Trophoblast cell (in vitro differentiated cells and primary cell): ENCODE measurements around the gene CADM2.

ENCODE experiments used
- DNase-seq, 2 donors: peaks; one replicate each; pipeline ENCODE4 v3.0.0-alpha.2; 2016
- H2AFZ ChIP-seq: 2 replicates; pipeline ENCODE4 v1.6.1; 2013; ENCODE audit warnings: low read length, moderate library complexity, mild to moderate bottlenecking; ENCODE audit not compliant: insufficient read depth, poor library complexity
- H2AK5ac ChIP-seq: 2 replicates; pipeline ENCODE4 v1.6.1; 2013; ENCODE audit warnings: mild to moderate bottlenecking, low read length
- H2BK120ac ChIP-seq: 2 replicates; pipeline ENCODE4 v1.6.1; 2013; ENCODE audit warnings: low read length, mild to moderate bottlenecking, moderate library complexity; ENCODE audit not compliant: insufficient read depth, poor library complexity
- H2BK12ac ChIP-seq: 2 replicates; pipeline ENCODE4 v1.6.1; 2013; ENCODE audit warnings: mild to moderate bottlenecking, low read length, moderate library complexity
- H2BK5ac ChIP-seq: 2 replicates; pipeline ENCODE4 v1.6.1; 2013; ENCODE audit warnings: low read length, low read depth, moderate library complexity, mild to moderate bottlenecking; ENCODE audit not compliant: poor library complexity
- H3K14ac ChIP-seq: 2 replicates; pipeline ENCODE4 v1.6.1; 2013; ENCODE audit warnings: mild to moderate bottlenecking, low read length
- H3K18ac ChIP-seq: 2 replicates; pipeline ENCODE4 v1.6.1; 2013; ENCODE audit warnings: mild to moderate bottlenecking, low read length
- H3K23ac ChIP-seq: 2 replicates; pipeline ENCODE4 v1.6.1; 2013; ENCODE audit warnings: low read length
- H3K27ac ChIP-seq: 2 replicates; pipeline ENCODE4 v1.5.1; 2013; ENCODE audit warnings: low read depth, mild to moderate bottlenecking, inconsistent platforms, low read length, moderate library complexity
- H3K27me3 ChIP-seq: 2 replicates; pipeline ENCODE4 v1.6.1; 2013; ENCODE audit warnings: inconsistent platforms, mild to moderate bottlenecking, low read length, moderate library complexity; ENCODE audit not compliant: insufficient read depth
- H3K36me3 ChIP-seq, 2 experiments: 1 replicate in 1 of 2; 2 replicates in 1 of 2; pipeline ENCODE4 v1.6.1; 2013; ENCODE audit warnings: low read length in 2 of 2, mild to moderate bottlenecking in 2 of 2, moderate library complexity in 1 of 2; ENCODE audit not compliant: insufficient read depth in 2 of 2, control insufficient read depth in 1 of 2
- H3K4ac ChIP-seq: 2 replicates; pipeline ENCODE4 v1.6.1; 2013; ENCODE audit warnings: low read depth, mild to moderate bottlenecking, low read length, moderate library complexity
- H3K4me1 ChIP-seq, 2 experiments: 1 replicate in 1 of 2; 2 replicates in 1 of 2; pipeline ENCODE4 v1.6.1; 2013; ENCODE audit warnings: low read length in 2 of 2, mild to moderate bottlenecking in 2 of 2, moderate library complexity in 1 of 2; ENCODE audit not compliant: insufficient read depth in 2 of 2, control insufficient read depth in 1 of 2
- H3K4me2 ChIP-seq: 2 replicates; pipeline ENCODE4 v1.6.1; 2013; ENCODE audit warnings: inconsistent platforms, mild to moderate bottlenecking, low read length, moderate library complexity
- H3K4me3 ChIP-seq: 2 replicates; pipeline ENCODE4 v1.5.1; 2013; ENCODE audit warnings: mild to moderate bottlenecking, low read depth, low read length, inconsistent platforms
- H3K79me1 ChIP-seq: one replicate; pipeline ENCODE4 v1.6.1; 2013; ENCODE audit warnings: low read length
- H3K79me2 ChIP-seq: 2 replicates; pipeline ENCODE4 v1.6.1; 2013; ENCODE audit warnings: low read length, mild to moderate bottlenecking; ENCODE audit not compliant: control insufficient read depth, insufficient read depth, poor library complexity
- H3K9ac ChIP-seq: 2 replicates; pipeline ENCODE4 v1.6.1; 2013; ENCODE audit warnings: mild to moderate bottlenecking, low read length
- H3K9me3 ChIP-seq: 2 replicates; pipeline ENCODE4 v1.6.1; 2013; ENCODE audit warnings: low read depth, mild to moderate bottlenecking, control low read depth, inconsistent platforms, low read length; ENCODE audit not compliant: insufficient read depth
- H4K12ac ChIP-seq: 2 replicates; pipeline ENCODE4 v1.6.1; 2013; ENCODE audit warnings: low read depth, mild to moderate bottlenecking, low read length, moderate library complexity
- H4K8ac ChIP-seq: 2 replicates; pipeline ENCODE4 v1.6.1; 2013; ENCODE audit warnings: low read depth, mild to moderate bottlenecking, low read length, moderate library complexity
- H4K91ac ChIP-seq: one replicate; pipeline ENCODE4 v1.6.1; 2013; ENCODE audit warnings: low read depth, mild to moderate bottlenecking, low read length, moderate library complexity
- WGBS: extraction: QIAGEN DNeasy Blood & Tissue Kit; methylation state at CpG from one replicate; pipeline ENCODE4 v1.1.7; 2013; ENCODE audit warnings: missing lambda C conversion rate; ENCODE audit not compliant: insufficient read length, insufficient coverage; ENCODE audit errors: extremely low coverage; 5-methylcytosine and 5-hydroxymethylcytosine counted together

CADM2 gene

DNA sequence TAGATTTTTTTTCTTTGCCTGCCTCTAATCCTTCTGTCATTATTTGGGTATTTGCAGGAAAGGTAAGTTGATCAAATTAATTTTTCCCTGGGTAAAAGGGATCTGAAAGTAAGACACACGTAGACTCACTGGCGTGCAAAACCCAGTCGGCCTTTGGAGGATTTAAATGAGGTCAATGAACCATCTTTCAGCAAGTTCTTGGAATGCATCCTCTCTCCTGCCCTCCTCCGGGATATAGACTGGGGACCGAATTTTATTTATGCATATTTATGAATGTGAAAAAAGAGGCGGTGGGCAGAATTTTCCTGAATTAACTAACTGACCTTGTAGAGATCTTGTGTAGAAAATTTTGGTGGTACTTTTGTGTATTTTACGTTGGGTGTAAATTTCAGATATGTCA, 2.2 kb downstream of the CADM2 start:
- H4K91ac ChIP-seq: no peak overlapping the region
- no peaks in the 10 kb centered on the region for H3K36me3 ChIP-seq
- no peak overlapping the region for H3K4ac ChIP-seq
- peak overlapping the region; percentile 48 for H3K4me2 ChIP-seq
- no peak for DNase-seq
- H2BK12ac ChIP-seq: no peak overlapping the region
- peaks cover 16% of the 10 kb centered on the region for H3K27me3 ChIP-seq
- H2BK5ac ChIP-seq: no peak overlapping the region
- no peak overlapping the region for H3K4me3 ChIP-seq
- peaks cover 2% of the 10 kb centered on the region for H3K9me3 ChIP-seq
- no peaks in the 10 kb centered on the region for H3K79me1 ChIP-seq
- no peak overlapping the region for H3K23ac ChIP-seq
- no peak overlapping the region for H2AFZ ChIP-seq
- no peak overlapping the region for H3K18ac ChIP-seq
- H3K27ac ChIP-seq: no peak overlapping the region
- no peak overlapping the region for H4K8ac ChIP-seq
- H3K14ac ChIP-seq: no peak overlapping the region
- no peak overlapping the region for H4K12ac ChIP-seq
- peaks cover 7 to 14% of the 10 kb centered on the region in 2 experiments for H3K4me1 ChIP-seq
- H2AK5ac ChIP-seq: no peak overlapping the region
- H2BK120ac ChIP-seq: no peak overlapping the region
- H3K79me2 ChIP-seq: no peaks in the 10 kb centered on the region
- WGBS: no CpG with 5 or more reads among the region's 7 CpGs
- no peak overlapping the region for H3K9ac ChIP-seq

DNA sequence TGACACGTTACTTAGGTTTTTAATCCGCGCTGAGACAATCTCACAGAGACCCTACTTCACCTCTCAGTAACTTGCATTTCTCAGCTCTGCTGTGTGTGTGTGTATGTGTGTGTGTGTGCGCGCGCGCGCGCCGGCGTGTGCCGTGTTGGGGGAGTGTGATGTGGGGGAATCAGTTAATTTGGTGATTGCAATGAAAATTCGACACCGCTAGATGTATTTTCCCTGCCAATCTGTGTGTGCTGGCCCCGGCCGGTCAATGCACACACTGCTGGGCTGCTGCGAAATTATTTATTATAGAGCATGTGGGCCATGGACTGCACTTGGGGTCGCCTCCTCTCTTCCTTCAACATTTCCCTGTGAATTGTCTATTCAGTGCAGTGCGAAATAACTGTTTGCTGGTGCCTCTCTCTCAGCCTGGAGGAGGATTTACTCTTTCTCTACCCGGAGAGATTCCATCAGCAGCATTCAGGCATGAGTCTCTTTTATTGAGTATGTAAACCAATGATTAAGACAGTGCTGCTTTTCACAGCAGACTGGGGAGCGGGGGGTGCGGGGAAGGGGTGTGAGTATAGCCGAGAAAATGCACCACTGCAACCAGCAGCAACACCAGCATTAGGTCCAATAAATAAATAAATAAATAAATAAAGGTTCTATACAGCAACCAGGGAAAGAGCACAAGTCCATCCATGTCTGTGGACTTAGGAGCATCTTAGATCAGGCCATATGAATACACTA, 2.9 kb downstream of the CADM2 start:
- Histone ChIP-seq H3K79me1 (no peaks in the 10 kb centered on the region), H2BK120ac (no peak overlapping the region), H2AFZ (no peak overlapping the region), H3K27ac (no peak overlapping the region), H3K18ac (no peak overlapping the region), H3K4me1 (peaks cover 7 to 14% of the 10 kb centered on the region in 2 experiments), H2AK5ac (no peak overlapping the region), H2BK5ac (no peak overlapping the region), H3K9me3 (peaks cover 2% of the 10 kb centered on the region), H2BK12ac (no peak overlapping the region), H3K4ac (no peak overlapping the region), H3K79me2 (no peaks in the 10 kb centered on the region), H3K9ac (no peak overlapping the region), H3K23ac (no peak overlapping the region), H3K27me3 (peaks cover 16% of the 10 kb centered on the region), H3K36me3 (no peaks in the 10 kb centered on the region), H4K91ac (no peak overlapping the region), H3K14ac (no peak overlapping the region), H4K8ac (no peak overlapping the region), H3K4me2 (peak overlapping the region; percentile 48), H3K4me3 (no peak overlapping the region), H4K12ac (no peak overlapping the region)
- no peak for DNase-seq
- no CpG with 5 or more reads among the region's 23 CpGs for WGBS

DNA sequence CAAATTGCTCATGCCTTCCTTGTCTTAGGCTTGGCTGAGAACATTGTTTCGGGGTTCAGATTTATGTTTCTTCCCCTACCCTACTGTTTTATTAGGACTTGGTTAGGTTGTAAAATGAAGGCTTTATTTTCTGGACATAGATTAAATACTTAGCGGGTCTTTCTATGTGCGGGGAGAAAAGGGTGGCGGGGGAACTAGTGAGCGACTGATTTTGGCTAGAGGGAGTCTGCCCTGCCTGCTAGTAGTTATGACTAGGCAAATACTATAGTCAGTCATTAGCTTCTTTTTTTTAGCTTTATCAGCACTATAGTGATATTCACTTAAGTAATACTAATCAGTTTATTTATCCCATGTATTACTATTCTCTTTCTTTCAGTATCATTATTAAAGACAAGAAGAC, 3.6 kb downstream of the CADM2 start:
- Histone ChIP-seq H2AFZ (no peak overlapping the region), H3K9me3 (peaks cover 2% of the 10 kb centered on the region), H3K18ac (no peak overlapping the region), H3K27me3 (peaks cover 16% of the 10 kb centered on the region), H4K91ac (no peak overlapping the region), H2BK5ac (no peak overlapping the region), H3K23ac (no peak overlapping the region), H3K4me3 (no peak overlapping the region), H3K79me2 (no peaks in the 10 kb centered on the region), H3K79me1 (no peaks in the 10 kb centered on the region), H3K27ac (no peak overlapping the region), H3K36me3 (no peaks in the 10 kb centered on the region), H3K14ac (no peak overlapping the region), H2BK12ac (no peak overlapping the region), H4K12ac (no peak overlapping the region), H2AK5ac (no peak overlapping the region), H3K4ac (no peak overlapping the region), H3K9ac (no peak overlapping the region), H2BK120ac (no peak overlapping the region), H3K4me2 (no peak overlapping the region), H3K4me1 (peaks cover 7 to 14% of the 10 kb centered on the region in 2 experiments), H4K8ac (no peak overlapping the region)
- WGBS: no CpG with 5 or more reads among the region's 5 CpGs
- DNase-seq: no peak

DNA sequence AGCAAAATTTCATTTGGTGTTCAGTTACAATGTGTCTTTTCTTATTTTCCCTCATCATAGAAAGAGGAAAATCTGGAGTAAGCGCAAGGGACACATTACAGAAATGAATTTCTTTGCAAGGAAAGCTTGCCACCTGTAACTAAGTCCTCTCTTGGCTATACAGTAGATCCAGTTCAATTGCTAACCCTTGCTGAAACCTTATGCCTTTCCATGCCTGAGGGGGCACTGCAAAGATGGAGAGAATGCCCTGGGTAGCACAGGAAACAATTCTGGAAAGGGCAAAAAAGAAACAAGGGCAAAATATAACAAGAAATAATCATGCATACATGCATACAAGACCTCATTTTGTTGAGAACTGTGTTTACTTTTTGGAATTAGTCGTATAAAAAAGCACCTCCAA, 4.3 kb downstream of the CADM2 start:
- Histone ChIP-seq H2BK12ac (no peak overlapping the region), H3K4me1 (peaks cover 7 to 14% of the 10 kb centered on the region in 2 experiments), H4K91ac (no peak overlapping the region), H3K23ac (no peak overlapping the region), H3K36me3 (no peaks in the 10 kb centered on the region), H3K9ac (no peak overlapping the region), H2BK5ac (no peak overlapping the region), H2AFZ (no peak overlapping the region), H2AK5ac (no peak overlapping the region), H3K14ac (no peak overlapping the region), H3K4me3 (no peak overlapping the region), H3K27me3 (peaks cover 16% of the 10 kb centered on the region), H2BK120ac (no peak overlapping the region), H3K79me1 (no peaks in the 10 kb centered on the region), H3K27ac (no peak overlapping the region), H3K18ac (no peak overlapping the region), H3K79me2 (no peaks in the 10 kb centered on the region), H4K8ac (no peak overlapping the region), H4K12ac (no peak overlapping the region), H3K4me2 (no peak overlapping the region), H3K9me3 (peaks cover 2% of the 10 kb centered on the region), H3K4ac (no peak overlapping the region)
- no CpG with 5 or more reads among the region's 2 CpGs for WGBS
- DNase-seq: no peak
